Lung (tissue), 12 donors: ENCODE measurements around the gene CHPF. TPM values are rescaled to one million over a fixed set of nuclear protein-coding genes. Genes with fewer than 3 reads are reported as not detected.

Experiments used
- ATAC-seq: fragments of 200-7000 bp; cut with Tn5 transposase; one replicate; pipeline ENCODE4 v1.9.1; 2020; ENCODE audit warnings: moderate number of reproducible peaks; ENCODE audit not compliant: insufficient read depth, low FRiP score
- DNase-seq, 3 donors: peaks; one replicate each; pipeline ENCODE4 v3.0.0-alpha.2; 2013 to 2017
- H3K27ac ChIP-seq, 2 donors: one replicate each; pipeline ENCODE4 v1.5.1; 2013; ENCODE audit warnings: mild to moderate bottlenecking in 2 of 2, moderate library complexity in 2 of 2, control low read depth in 1 of 2, inconsistent platforms in 1 of 2, low read depth in 1 of 2, low read length in 1 of 2
- H3K27me3 ChIP-seq, 3 donors: one replicate each; pipeline ENCODE4 v1.5.1; 2013; ENCODE audit warnings: low read length in 2 of 3; ENCODE audit not compliant: control insufficient read depth in 3 of 3, insufficient read depth in 3 of 3
- H3K36me3 ChIP-seq, 4 donors: one replicate each; pipeline ENCODE4 v1.5.1; 2013; ENCODE audit warnings: low read length in 4 of 4, mild to moderate bottlenecking in 1 of 4, moderate library complexity in 1 of 4; ENCODE audit not compliant: control insufficient read depth in 4 of 4, insufficient read depth in 4 of 4
- H3K4me1 ChIP-seq, 5 donors: one replicate each; pipeline ENCODE4 v1.5.1; 2013; ENCODE audit warnings: low read length in 5 of 5, mild to moderate bottlenecking in 2 of 5, moderate library complexity in 1 of 5; ENCODE audit not compliant: control insufficient read depth in 5 of 5, insufficient read depth in 5 of 5
- H3K4me3 ChIP-seq: one replicate; pipeline ENCODE4 v1.5.1; 2013; ENCODE audit warnings: mild to moderate bottlenecking, control low read depth, moderate library complexity
- H3K9ac ChIP-seq, 2 donors: one replicate each; pipeline ENCODE4 v1.5.1; 2013; ENCODE audit warnings: low read length in 2 of 2, control low read depth in 1 of 2; ENCODE audit not compliant: insufficient read depth in 1 of 2
- H3K9me3 ChIP-seq, 4 donors: one replicate each; pipeline ENCODE4 v1.5.1; 2013; ENCODE audit warnings: low read length in 3 of 4, mild to moderate bottlenecking in 1 of 4, moderate library complexity in 1 of 4; ENCODE audit not compliant: control insufficient read depth in 4 of 4, insufficient read depth in 3 of 4
- WGBS, 2 donors: extraction: QIAGEN DNeasy Blood & Tissue Kit; methylation state at CpG; one replicate each; pipeline ENCODE4 v1.1.7; 2013; 5-methylcytosine and 5-hydroxymethylcytosine counted together
- polyA plus RNA-seq, 2 donors: library from polyadenylated mRNA; stranded (reverse); fragments of 200-250 nt; gene quantifications; one replicate each; pipeline ENCODE4 v1.2.1, GENCODE V29; 2013
- total RNA-seq, 2 donors: library from RNA; depleted of rRNA in 1 of 2; stranded (reverse); fragments of >200 nt in 1 of 2; gene quantifications; one replicate each; pipeline ENCODE4 v1.2.1, GENCODE V29; 2014 to 2021
- TF ChIP-seq, protein P1 (sequence below): IDR thresholded peaks from 2 replicates; pipeline ENCODE4 v1.5.1; 2012; ENCODE audit warnings: mild to moderate bottlenecking; ENCODE audit errors: control extremely low read depth, extremely low read depth
- donor health status: control.
- donor health status: control.
- donor health status: Bipolar disorder and iron deficiency.
- donor health status: healthy.
- donor health status: DM: yes; HTN: yes; CAD: no.

CHPF gene
- total and polyA plus RNA-seq, 4 donors: 42.7 to 89.6 (median 58.1) TPM

DNA sequence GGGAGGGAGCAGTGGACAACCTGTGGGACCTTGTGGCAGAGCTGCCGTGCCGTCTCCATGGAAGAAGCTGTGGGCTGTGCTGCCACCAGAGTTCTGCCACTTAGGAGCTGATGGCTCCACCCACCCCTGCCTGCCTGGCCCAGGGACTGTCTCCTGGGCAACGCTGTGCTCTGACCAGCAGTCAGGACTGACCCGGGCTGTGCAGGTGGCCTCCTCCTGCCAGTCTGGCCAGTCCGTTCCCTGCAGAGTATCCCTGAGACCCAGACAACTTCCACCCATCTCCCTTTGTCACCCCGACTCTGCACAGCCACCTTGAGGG, 16.6 kb downstream of the CHPF start:
- WGBS, 2 donors: 39 to 47% methylated on average over 6 of the region's 6 CpGs
- ATAC-seq (no peak), DNase-seq (no peak)

DNA sequence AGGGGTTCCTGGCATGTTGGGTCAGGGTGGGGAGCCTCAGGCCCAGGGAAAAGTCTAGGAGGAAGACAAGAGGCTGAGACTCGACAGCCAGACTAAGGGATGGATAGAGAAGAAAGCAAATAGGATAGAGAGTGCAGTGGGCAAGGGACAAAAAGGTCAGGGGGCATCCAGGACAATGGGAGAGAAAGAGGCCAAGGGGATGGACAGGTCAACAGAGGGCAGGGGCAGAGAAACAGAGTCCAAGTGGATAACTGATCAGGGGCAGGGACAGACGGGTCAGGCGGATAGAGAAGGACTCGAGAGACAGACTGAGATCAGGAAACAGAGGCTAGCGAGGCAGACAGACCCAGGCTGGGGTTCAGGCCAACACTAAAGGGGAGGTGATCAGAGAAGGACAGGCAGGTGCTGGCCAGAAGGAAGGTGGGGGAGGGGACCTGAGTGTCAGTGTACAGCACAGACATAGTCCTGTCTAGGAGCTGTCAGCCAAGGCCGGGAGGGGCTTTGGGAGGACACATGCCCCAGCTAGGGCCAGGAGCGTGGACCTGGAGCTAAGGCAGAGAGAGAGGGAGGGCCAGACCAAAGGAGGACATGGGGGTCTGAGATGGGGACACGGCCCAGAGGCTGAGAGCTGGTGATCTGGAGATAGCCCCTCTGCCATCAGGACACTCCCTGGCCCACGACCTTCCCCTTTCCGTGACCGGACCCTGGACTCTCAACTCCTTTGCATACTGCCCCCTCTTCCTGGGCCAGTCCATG, 17.1 kb downstream of the CHPF start:
- peaks cover 0 to 39% (median 0%) of the 10 kb centered on the region in 5 donors for H3K4me1 ChIP-seq
- H3K9me3 ChIP-seq: peaks cover 0 to 2% (median 0%) of the 10 kb centered on the region in 4 donors
- 42 to 58% methylated on average over 10 to 11 of the region's 11 CpGs for WGBS, 2 donors
- DNase-seq (no peak), ATAC-seq (no peak)
- no peaks in the 10 kb centered on the region for H3K36me3 ChIP-seq
- H3K27me3 ChIP-seq: peaks cover 0 to 63% (median 37%) of the 10 kb centered on the region in 3 donors
- H3K9ac ChIP-seq: no peak overlapping the region
- no peak overlapping the region for H3K27ac ChIP-seq
- H3K4me3 ChIP-seq: no peak overlapping the region
- TF ChIP-seq, protein P1, sequence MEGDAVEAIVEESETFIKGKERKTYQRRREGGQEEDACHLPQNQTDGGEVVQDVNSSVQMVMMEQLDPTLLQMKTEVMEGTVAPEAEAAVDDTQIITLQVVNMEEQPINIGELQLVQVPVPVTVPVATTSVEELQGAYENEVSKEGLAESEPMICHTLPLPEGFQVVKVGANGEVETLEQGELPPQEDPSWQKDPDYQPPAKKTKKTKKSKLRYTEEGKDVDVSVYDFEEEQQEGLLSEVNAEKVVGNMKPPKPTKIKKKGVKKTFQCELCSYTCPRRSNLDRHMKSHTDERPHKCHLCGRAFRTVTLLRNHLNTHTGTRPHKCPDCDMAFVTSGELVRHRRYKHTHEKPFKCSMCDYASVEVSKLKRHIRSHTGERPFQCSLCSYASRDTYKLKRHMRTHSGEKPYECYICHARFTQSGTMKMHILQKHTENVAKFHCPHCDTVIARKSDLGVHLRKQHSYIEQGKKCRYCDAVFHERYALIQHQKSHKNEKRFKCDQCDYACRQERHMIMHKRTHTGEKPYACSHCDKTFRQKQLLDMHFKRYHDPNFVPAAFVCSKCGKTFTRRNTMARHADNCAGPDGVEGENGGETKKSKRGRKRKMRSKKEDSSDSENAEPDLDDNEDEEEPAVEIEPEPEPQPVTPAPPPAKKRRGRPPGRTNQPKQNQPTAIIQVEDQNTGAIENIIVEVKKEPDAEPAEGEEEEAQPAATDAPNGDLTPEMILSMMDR: no peak

More for the DNA sequence above, 16.6 kb downstream of the CHPF start:
- Histone ChIP-seq H3K9me3 (peaks cover 0 to 2% (median 0%) of the 10 kb centered on the region in 4 donors), H3K27ac (no peak overlapping the region), H3K4me1 (peaks cover 0 to 34% (median 0%) of the 10 kb centered on the region in 5 donors), H3K9ac (no peak overlapping the region), H3K4me3 (no peak overlapping the region), H3K27me3 (peaks cover 0 to 60% (median 35%) of the 10 kb centered on the region in 3 donors), H3K36me3 (no peaks in the 10 kb centered on the region)
- TF ChIP-seq, protein P1: no peak

DNA sequence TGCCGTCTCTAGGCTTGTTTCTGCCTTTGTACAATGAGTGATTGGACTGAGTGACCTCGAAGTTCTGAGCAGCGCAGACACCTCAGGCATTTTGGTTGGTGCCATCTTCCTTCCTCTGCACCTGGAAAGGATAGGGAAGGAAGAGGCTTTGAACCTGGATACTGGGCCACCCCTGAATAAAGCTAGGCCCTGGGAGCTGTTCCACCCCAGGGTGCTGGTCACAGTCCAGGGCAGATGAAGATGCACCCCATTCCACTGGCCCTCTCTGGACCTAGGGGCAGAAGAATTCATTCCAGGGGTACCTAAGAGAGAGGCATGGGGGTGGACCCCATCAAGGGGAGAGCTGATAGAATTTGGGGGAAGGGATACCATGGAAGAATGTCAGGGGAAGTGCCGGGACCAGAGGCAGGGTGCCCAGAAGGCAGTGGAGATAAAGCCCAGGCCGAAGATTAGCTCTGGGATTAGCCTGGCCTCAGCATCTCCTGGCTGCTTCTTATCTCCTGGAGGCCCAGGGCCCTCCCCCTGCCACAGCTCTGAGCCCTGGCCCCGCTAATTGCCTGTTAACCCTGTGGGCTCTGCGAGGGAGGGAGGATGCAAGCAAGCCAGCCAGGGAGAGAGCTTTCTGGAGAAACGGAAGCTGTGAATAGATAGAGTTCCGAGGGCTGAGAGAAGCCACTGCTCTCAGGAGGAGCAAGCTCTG, 17.9 kb downstream of the CHPF start:
- WGBS, 2 donors: 42 to 47% methylated on average over 8 to 9 of the region's 9 CpGs
- H3K27ac ChIP-seq: no peak overlapping the region
- ATAC-seq (no peak), DNase-seq (peak; percentile 66 to 73 (median 71))
- peaks cover 0 to 2% (median 0%) of the 10 kb centered on the region in 4 donors for H3K9me3 ChIP-seq
- TF ChIP-seq, protein P1: no peak
- H3K4me1 ChIP-seq: peaks cover 0 to 45% (median 0%) of the 10 kb centered on the region in 5 donors
- H3K4me3 ChIP-seq: no peak overlapping the region
- H3K9ac ChIP-seq: no peak overlapping the region
- H3K27me3 ChIP-seq: peaks cover 0 to 65% (median 35%) of the 10 kb centered on the region in 3 donors
- H3K36me3 ChIP-seq: no peaks in the 10 kb centered on the region
